Heart right ventricle (tissue), 16 donors: Measurements from ENCODE around the gene KMT2C. TPM values are rescaled to one million over a fixed set of nuclear protein-coding genes. Genes with fewer than 3 reads are reported as not detected.

Experiments
- ATAC-seq, 8 donors: fragments of 200-7000 bp; cut with Tn5 transposase; one replicate each; pipeline ENCODE4 v1.9.1; 2020; ENCODE audit warnings: mild to moderate bottlenecking in 8 of 8, moderate library complexity in 8 of 8, moderate number of reproducible peaks in 1 of 8
- DNase-seq, 2 donors: peaks; one replicate each; pipeline ENCODE4 v3.0.0-alpha.2; 2020
- H3K27ac ChIP-seq, 10 donors: fragments of 200-600 bp; sonication (generic) in 2 of 10; one replicate each; pipeline versions ENCODE4 v1.5.0 to v1.8.0; 2020 to 2022; ENCODE audit warnings: mild to moderate bottlenecking in 3 of 10
- H3K27me3 ChIP-seq, 7 donors: fragments of 200-600 bp; one replicate each; pipeline ENCODE4 v1.8.0; 2021 to 2022; ENCODE audit warnings: mild to moderate bottlenecking in 2 of 7
- H3K36me3 ChIP-seq, 9 donors: fragments of 200-600 bp; sonication (generic) in 1 of 9; one replicate each; pipeline versions ENCODE4 v1.5.0 to v1.8.0; 2020 to 2022; ENCODE audit warnings: mild to moderate bottlenecking in 2 of 9
- H3K4me1 ChIP-seq, 9 donors: fragments of 200-600 bp; sonication (generic) in 1 of 9; one replicate each; pipeline versions ENCODE4 v1.5.0 to v1.8.0; 2020 to 2022; ENCODE audit warnings: mild to moderate bottlenecking in 4 of 9
- H3K4me3 ChIP-seq, 10 donors: fragments of 200-600 bp; sonication (generic) in 2 of 10; one replicate each; pipeline versions ENCODE4 v1.5.0 to v1.8.0; 2020 to 2022; ENCODE audit warnings: mild to moderate bottlenecking in 7 of 10, moderate library complexity in 2 of 10
- H3K9me3 ChIP-seq, 11 donors: fragments of 200-600 bp in 10 of 11; sonication (generic) in 2 of 11; one replicate each; pipeline versions ENCODE4 v1.5.0 to v1.8.0; 2013 to 2022; ENCODE audit warnings: mild to moderate bottlenecking in 2 of 11, control low read depth in 1 of 11, moderate library complexity in 1 of 11
- WGBS, 2 donors: extraction: QIAGEN DNeasy Blood & Tissue Kit; methylation state at CpG; one replicate each; pipeline ENCODE4 v1.1.7; 2013; ENCODE audit warnings: inconsistent platforms in 1 of 2; 5-methylcytosine and 5-hydroxymethylcytosine counted together
- intact Hi-C, 10 donors: fragments of 100-400 bp; cut with DNase I; formaldehyde crosslinking; loops; one replicate each; pipeline versions ENCODE4 v1.11.1 to v1.14.2; 2022
- polyA plus RNA-seq, 2 donors: library from polyadenylated mRNA; stranded (reverse); fragments of 200-250 nt; gene quantifications; one replicate each; pipeline ENCODE4 v1.2.3, GENCODE V29; 2013
- total RNA-seq, 10 donors: library from RNA; stranded (reverse); fragmentation: NEBNext Ultra II Directional in 3 of 10; extraction: Animal tissue kit (Norgen Biotek cat#: 25700) in 3 of 10; gene quantifications; one replicate each; pipeline versions ENCODE4 v1.2.1 to v1.2.4, GENCODE V29; 2021 to 2023
- TF ChIP-seq, protein P1 (sequence below), 9 donors: fragments of 200-600 bp; sonication (generic) in 2 of 9; IDR thresholded peaks; one replicate each; pipeline versions ENCODE4 v1.5.0 to v1.8.0; 2021 to 2022; ENCODE audit warnings: antibody characterized with exemption in 9 of 9, mild to moderate bottlenecking in 5 of 9, moderate library complexity in 1 of 9
- donor health status: Arrhythmogenic right ventricular cardiomyopathy.
- donor health status: ischemic (EF 13 %, LVEDD 7.1; RV severe dilation, severe dysfunction).
- donor health status: healthy with polysubstance abuse.
- donor health status: DM: no; HTN: yes; CAD: no.
- donor health status: DM: no; HTN: no; CAD: no.
- donor health status: ischemic (EF 25% LVEDD 6.9; RV normal size, moderate dysfunction).
- donor health status: ischemic (EF 25% LVEDD 5.7; RV mildly dilated, moderate dysfunction).
- donor health status: healthy.
- donor health status: DM: yes; HTN: yes; CAD: no.
- donor health status: Ischemic cardiomyopathy.
- donor health status: ischemic (EF 35%, LVEDD 5.7; RV mildly dilated, moderate dysfunction).
- donor health status: nonischemic (EF 11% LVEDD 7.7; RV severe dilation, severe dysfunction).
- donor health status: DM: yes; HTN: yes; CAD: no.
- donor health status: PGD.
- donor health status: ischemic (EF 29% LVEDD 5.4; RV normal size, mild dysfunction).
- donor health status: nonischemic (EF 23%, LVEDD 6.1; RV moderate dilation, normal function).

Gene KMT2C
- total and polyA plus RNA-seq, 12 donors = 5.5 to 54.3 (median 46.3) TPM

GRCh38 chr7:152467225-152467624 is 31.4 kb upstream of the KMT2C start:
- 96% methylated on average over 9 of the region's 9 CpGs for WGBS, 2 donors
- intact Hi-C loops = loop anchor here in 5 of 10 donors (10.0 kb wide), 3 partner anchors 112 to 208 kb away; partner anchors contain the start of gene XRCC2 (in 4 of the 5)
- H3K4me3 ChIP-seq = no peak overlapping the region

DNA sequence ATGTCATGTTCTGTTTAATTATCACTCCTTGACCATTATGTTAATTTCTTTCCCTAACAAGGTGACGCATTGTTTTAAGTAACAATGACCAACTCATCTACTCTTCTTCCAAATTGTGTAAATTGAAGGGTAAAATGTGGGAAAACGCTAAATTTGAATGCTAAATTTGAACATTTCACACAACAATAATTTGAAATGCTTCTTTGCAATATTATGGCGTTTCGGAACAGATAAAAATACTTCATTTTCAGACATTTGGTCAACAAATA is 29.2 kb upstream of the KMT2C start:
- no peaks in the 10 kb centered on the region for H3K9me3 ChIP-seq
- DNase-seq (no peak), ATAC-seq (no peak)
- peak overlapping the region; percentile 87 to 99 (median 94) for H3K4me3 ChIP-seq
- TF ChIP-seq, protein P1, sequence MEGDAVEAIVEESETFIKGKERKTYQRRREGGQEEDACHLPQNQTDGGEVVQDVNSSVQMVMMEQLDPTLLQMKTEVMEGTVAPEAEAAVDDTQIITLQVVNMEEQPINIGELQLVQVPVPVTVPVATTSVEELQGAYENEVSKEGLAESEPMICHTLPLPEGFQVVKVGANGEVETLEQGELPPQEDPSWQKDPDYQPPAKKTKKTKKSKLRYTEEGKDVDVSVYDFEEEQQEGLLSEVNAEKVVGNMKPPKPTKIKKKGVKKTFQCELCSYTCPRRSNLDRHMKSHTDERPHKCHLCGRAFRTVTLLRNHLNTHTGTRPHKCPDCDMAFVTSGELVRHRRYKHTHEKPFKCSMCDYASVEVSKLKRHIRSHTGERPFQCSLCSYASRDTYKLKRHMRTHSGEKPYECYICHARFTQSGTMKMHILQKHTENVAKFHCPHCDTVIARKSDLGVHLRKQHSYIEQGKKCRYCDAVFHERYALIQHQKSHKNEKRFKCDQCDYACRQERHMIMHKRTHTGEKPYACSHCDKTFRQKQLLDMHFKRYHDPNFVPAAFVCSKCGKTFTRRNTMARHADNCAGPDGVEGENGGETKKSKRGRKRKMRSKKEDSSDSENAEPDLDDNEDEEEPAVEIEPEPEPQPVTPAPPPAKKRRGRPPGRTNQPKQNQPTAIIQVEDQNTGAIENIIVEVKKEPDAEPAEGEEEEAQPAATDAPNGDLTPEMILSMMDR (IDR thresholded peaks at IDR 0.05) = no peak
- H3K27me3 ChIP-seq = no peaks in the 10 kb centered on the region
- no peaks in the 10 kb centered on the region for H3K36me3 ChIP-seq
- H3K4me1 ChIP-seq = peaks cover 0 to 27% (median 14%) of the 10 kb centered on the region in 9 donors
- peak overlapping the region in 9 of 10 donors; percentile 99 to 100 (median 100) for H3K27ac ChIP-seq
- intact Hi-C loops = loop anchor here in 6 of 10 donors (2.0 to 10.0 kb wide), 4 partner anchors 110 to 212 kb away; partner anchors contain the start of gene XRCC2 (in 5 of the 6)
- WGBS, 2 donors = 27 to 32% methylated on average over 4 of the region's 4 CpGs

More at GRCh38 chr7:152467225-152467624, 31.4 kb upstream of the KMT2C start:
- peaks cover 0 to 10% (median 0%) of the 10 kb centered on the region in 11 donors for H3K9me3 ChIP-seq
- H3K27me3 ChIP-seq = no peaks in the 10 kb centered on the region
- no peaks in the 10 kb centered on the region for H3K36me3 ChIP-seq
- DNase-seq (no peak), ATAC-seq (no peak)
- peaks cover 0 to 21% (median 14%) of the 10 kb centered on the region in 9 donors for H3K4me1 ChIP-seq
- H3K27ac ChIP-seq = no peak overlapping the region
- TF ChIP-seq, protein P1 (IDR thresholded peaks at IDR 0.05) = no peak

- H3K9me3 ChIP-seq = no peaks in the 10 kb centered on the region
- peak overlapping the region; percentile 99 to 100 (median 100) for H3K27ac ChIP-seq
- H3K27me3 ChIP-seq = no peaks in the 10 kb centered on the region
- TF ChIP-seq, protein P1 (IDR thresholded peaks at IDR 0.05) = peak in 1 of 9 donors; percentile 5
- peak overlapping the region; percentile 87 to 99 (median 94) for H3K4me3 ChIP-seq
- 0% methylated on average over 60 to 91 of the region's 91 CpGs for WGBS, 2 donors
- no peaks in the 10 kb centered on the region for H3K36me3 ChIP-seq
- DNase-seq (peak; percentile 79 to 83), ATAC-seq (peak; percentile 18 to 76 (median 66))
- intact Hi-C loops = loop anchor here in 6 of 10 donors (1.0 to 10.0 kb wide), 6 partner anchors 28 to 212 kb away; partner anchors contain the start of genes XRCC2 (in 5 of the 6) and KMT2C (in 2 of the 6)
- H3K4me1 ChIP-seq = peaks cover 0 to 30% (median 14%) of the 10 kb centered on the region in 9 donors
Observed at GRCh38 chr7:152464312-152465118, 28.7 kb upstream of the KMT2C start.

DNA sequence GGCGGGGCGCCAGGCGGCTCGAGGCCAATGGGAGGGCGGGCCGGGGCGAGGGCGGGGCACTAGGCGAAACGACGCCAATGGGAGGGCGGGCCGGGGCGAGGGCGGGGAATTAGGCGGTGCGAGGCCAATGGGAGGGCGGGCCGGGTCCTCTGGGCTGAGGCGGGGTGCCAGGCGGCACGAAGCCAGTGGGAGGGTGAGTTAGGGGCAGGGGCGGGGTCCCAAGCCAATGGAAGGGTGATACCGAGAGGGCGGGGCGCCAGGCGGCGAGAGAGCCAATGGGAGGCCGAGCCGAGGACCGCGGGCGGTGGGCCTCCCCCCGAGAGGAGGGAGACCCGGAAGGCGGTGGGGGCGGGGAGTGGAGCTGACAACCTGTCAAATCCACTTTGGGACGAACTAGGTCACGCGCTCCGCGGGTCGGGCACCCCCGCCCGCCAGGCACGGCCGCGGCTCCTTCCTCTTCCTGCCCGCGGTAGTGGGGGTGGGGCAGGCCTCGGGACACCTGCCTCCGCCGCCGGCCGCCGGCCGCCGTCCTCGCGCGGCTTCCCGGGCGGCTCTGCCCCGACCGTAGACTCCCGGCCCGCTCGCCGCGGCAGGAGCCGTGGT is 28.0 kb upstream of the KMT2C start:
- H3K4me3 ChIP-seq = peak overlapping the region; percentile 87 to 99 (median 94)
- WGBS, 2 donors = 0 to 1% methylated on average over 37 to 70 of the region's 71 CpGs
- TF ChIP-seq, protein P1 (IDR thresholded peaks at IDR 0.05) = no peak
- H3K36me3 ChIP-seq = no peaks in the 10 kb centered on the region
- H3K4me1 ChIP-seq = peaks cover 0 to 34% (median 14%) of the 10 kb centered on the region in 9 donors
- intact Hi-C loops = loop anchor here in 6 of 10 donors (1.0 to 10.0 kb wide), 7 partner anchors 27 to 213 kb away; partner anchors contain the start of genes XRCC2 (in 5 of the 6) and KMT2C (in 3 of the 6)
- ATAC-seq (peak; percentile 93 to 99 (median 98)), DNase-seq (peak; percentile 100)
- H3K27me3 ChIP-seq = no peaks in the 10 kb centered on the region
- no peaks in the 10 kb centered on the region for H3K9me3 ChIP-seq
- peak overlapping the region; percentile 99 to 100 (median 100) for H3K27ac ChIP-seq
